A673 (cell line): ENCODE measurements around the gene RABGAP1L.

ENCODE experiments used
- CTCF ChIP-seq: fragments of 300-800, 200-600 bp; sonication (generic); conservative IDR thresholded peaks from 2 replicates; pipeline ENCODE4 v1.5.1; 2017; ENCODE audit warnings: low read depth, mild to moderate bottlenecking, antibody characterized with exemption, low read length, moderate library complexity, mixed read lengths
- EZH2 ChIP-seq: fragments of 200-600 bp; sonication (generic); IDR thresholded peaks from 2 replicates; pipeline ENCODE4 v1.6.1; 2017; ENCODE audit warnings: borderline replicate concordance, low read depth, mild to moderate bottlenecking, mixed read lengths, antibody characterized with exemption, low read length; ENCODE audit not compliant: poor library complexity, severe bottlenecking

- no peak for TF ChIP-seq CTCF
- no peak for TF ChIP-seq EZH2
Observed at GRCh38 chr1:174428033-174428432, 268.7 kb downstream of the RABGAP1L start.
